ENCODE results near the gene RRP15. TPM values are rescaled to one million over a fixed set of nuclear protein-coding genes. Genes with fewer than 3 reads are reported as not detected.

RRP15 gene
- total RNA-seq, 1 donor from 2014 or later = 15.8 TPM

DNA sequence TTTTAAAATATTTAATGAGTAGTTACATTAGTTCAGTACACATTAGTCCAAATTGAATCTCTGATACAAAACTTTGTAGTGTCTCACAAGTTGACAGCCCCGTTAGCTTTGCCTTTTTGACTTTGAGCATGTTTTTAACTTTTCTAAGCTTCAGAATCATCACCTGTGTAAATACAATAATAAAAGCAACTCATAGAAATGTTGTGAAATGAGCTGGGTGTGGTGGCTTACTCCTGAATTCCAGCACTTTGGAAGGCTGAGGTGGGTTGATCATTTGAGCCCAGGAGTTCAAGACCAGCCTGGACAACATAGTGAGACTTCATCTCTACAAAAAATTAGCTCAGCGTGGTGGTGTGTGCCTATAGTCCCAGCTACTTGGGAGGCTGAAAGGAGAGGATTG, 11.1 kb downstream of the RRP15 start:
- DNase-seq (ENCODE audit: low spot score) = no peak
- no peaks in the 10 kb centered on the region for H3K27me3 Mint-ChIP-seq (ENCODE audit: insufficient read depth, low read depth)
- TF ChIP-seq, protein P1, sequence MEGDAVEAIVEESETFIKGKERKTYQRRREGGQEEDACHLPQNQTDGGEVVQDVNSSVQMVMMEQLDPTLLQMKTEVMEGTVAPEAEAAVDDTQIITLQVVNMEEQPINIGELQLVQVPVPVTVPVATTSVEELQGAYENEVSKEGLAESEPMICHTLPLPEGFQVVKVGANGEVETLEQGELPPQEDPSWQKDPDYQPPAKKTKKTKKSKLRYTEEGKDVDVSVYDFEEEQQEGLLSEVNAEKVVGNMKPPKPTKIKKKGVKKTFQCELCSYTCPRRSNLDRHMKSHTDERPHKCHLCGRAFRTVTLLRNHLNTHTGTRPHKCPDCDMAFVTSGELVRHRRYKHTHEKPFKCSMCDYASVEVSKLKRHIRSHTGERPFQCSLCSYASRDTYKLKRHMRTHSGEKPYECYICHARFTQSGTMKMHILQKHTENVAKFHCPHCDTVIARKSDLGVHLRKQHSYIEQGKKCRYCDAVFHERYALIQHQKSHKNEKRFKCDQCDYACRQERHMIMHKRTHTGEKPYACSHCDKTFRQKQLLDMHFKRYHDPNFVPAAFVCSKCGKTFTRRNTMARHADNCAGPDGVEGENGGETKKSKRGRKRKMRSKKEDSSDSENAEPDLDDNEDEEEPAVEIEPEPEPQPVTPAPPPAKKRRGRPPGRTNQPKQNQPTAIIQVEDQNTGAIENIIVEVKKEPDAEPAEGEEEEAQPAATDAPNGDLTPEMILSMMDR (IDR thresholded peaks at IDR 0.05) = no peak
- Histone ChIP-seq H3K9ac (no peak overlapping the region), H2AFZ (replicated peaks) (no peak overlapping the region), H3K27me3 (no peaks in the 10 kb centered on the region), H3K4me2 (no peak overlapping the region), H4K20me1 (ENCODE audit: low read depth) (no peaks in the 10 kb centered on the region), H3K27ac (no peak overlapping the region), H3K9me3 (ENCODE audit: low read depth) (no peaks in the 10 kb centered on the region), H3K4me1 (peaks cover 34% of the 10 kb centered on the region), H3F3A (ENCODE audit: low read depth) (peaks cover 24% of the 10 kb centered on the region), H3K4me3 (no peak overlapping the region), H3K36me3 (no peaks in the 10 kb centered on the region), H3K79me2 (ENCODE audit: low read depth) (peaks cover 98% of the 10 kb centered on the region)
- no peak overlapping the region for H3K27ac Mint-ChIP-seq
- no peaks in the 10 kb centered on the region for H3K4me1 Mint-ChIP-seq
- no peaks in the 10 kb centered on the region for H3K9me3 Mint-ChIP-seq
- H3K36me3 Mint-ChIP-seq = no peaks in the 10 kb centered on the region
- H3K4me3 Mint-ChIP-seq = no peak overlapping the region

DNA sequence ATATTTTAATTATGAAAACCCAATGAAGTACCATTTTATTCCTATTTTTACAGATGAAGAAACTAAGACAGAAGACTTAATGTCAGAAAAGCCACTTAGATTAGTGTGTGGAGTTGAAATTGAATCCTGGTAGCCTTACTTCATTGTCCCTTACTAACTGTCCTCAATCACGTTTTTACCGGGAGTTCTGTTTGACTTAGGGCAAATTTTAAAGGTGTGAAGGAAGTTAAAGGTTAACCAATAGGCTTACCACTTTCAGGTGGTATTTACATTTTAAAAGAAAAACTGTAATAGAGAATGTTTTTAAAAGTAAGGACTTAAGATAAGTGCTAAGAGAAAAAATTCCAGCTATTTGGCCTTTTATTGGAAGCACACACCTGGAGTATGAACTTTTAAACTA, 12.4 kb downstream of the RRP15 start:
- no peaks in the 10 kb centered on the region for H3K36me3 Mint-ChIP-seq
- H3K4me1 Mint-ChIP-seq = no peaks in the 10 kb centered on the region
- H3K4me3 Mint-ChIP-seq = no peak overlapping the region
- H3K27ac Mint-ChIP-seq = no peak overlapping the region
- no peaks in the 10 kb centered on the region for H4K20me1 ChIP-seq (ENCODE audit: low read depth)
- H3K9me3 Mint-ChIP-seq = no peaks in the 10 kb centered on the region
- no peak overlapping the region for H3K27ac ChIP-seq
- H3K9ac ChIP-seq = no peak overlapping the region
- H3K79me2 ChIP-seq (ENCODE audit: low read depth) = peaks cover 89% of the 10 kb centered on the region
- TF ChIP-seq EZH2phosphoT487 (IDR thresholded peaks at IDR 0.05) = no peak
- TF ChIP-seq, protein P1 (IDR thresholded peaks at IDR 0.05) = no peak
- no peak for TF ChIP-seq EZH2 (IDR thresholded peaks at IDR 0.05)
- H2AFZ ChIP-seq (replicated peaks) = no peak overlapping the region
- no peak overlapping the region for H3K4me2 ChIP-seq
- no peaks in the 10 kb centered on the region for H3K9me3 ChIP-seq (ENCODE audit: low read depth)
- no peak for DNase-seq (ENCODE audit: low spot score)
- no peaks in the 10 kb centered on the region for H3K36me3 ChIP-seq
- H3K27me3 Mint-ChIP-seq (ENCODE audit: insufficient read depth, low read depth) = no peaks in the 10 kb centered on the region
- H3F3A ChIP-seq (ENCODE audit: low read depth) = peaks cover 36% of the 10 kb centered on the region
- H3K4me3 ChIP-seq = no peak overlapping the region
- H3K27me3 ChIP-seq = no peaks in the 10 kb centered on the region
- peaks cover 44% of the 10 kb centered on the region for H3K4me1 ChIP-seq

DNA sequence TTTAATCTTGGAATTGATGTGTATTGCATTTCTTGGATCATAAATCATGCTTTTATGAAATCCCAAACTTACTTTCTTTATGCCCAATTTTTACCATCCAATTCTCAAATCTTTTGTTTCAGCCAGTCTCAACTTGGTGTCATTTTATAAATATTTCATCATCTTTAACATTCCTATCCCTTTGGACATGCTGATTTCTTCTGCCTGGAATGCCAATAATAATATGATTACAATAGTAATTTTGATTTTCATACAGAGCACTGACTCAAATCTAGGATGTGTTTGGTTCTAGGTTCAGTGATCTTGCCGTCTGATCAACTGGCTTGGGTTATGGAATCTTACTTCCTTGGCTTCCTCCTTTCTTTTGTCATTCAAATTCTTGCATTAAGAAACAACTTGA, 12.8 kb downstream of the RRP15 start:
- Histone ChIP-seq H3K9ac (no peak overlapping the region), H3K27me3 (no peaks in the 10 kb centered on the region), H3K9me3 (ENCODE audit: low read depth) (no peaks in the 10 kb centered on the region), H3K4me3 (no peak overlapping the region), H3K36me3 (no peaks in the 10 kb centered on the region), H4K20me1 (ENCODE audit: low read depth) (no peaks in the 10 kb centered on the region), H2AFZ (replicated peaks) (no peak overlapping the region), H3K4me1 (peaks cover 47% of the 10 kb centered on the region), H3F3A (ENCODE audit: low read depth) (peaks cover 37% of the 10 kb centered on the region), H3K27ac (peak overlapping the region; percentile 72), H3K79me2 (ENCODE audit: low read depth) (peaks cover 89% of the 10 kb centered on the region), H3K4me2 (no peak overlapping the region)
- Mint-ChIP-seq H3K4me3 (no peak overlapping the region), H3K9me3 (no peaks in the 10 kb centered on the region), H3K27ac (no peak overlapping the region), H3K27me3 (ENCODE audit: insufficient read depth, low read depth) (no peaks in the 10 kb centered on the region), H3K4me1 (no peaks in the 10 kb centered on the region), H3K36me3 (no peaks in the 10 kb centered on the region)
- no peak for DNase-seq (ENCODE audit: low spot score)
- no peak for TF ChIP-seq EZH2 (IDR thresholded peaks at IDR 0.05)
- no peak for TF ChIP-seq EZH2phosphoT487 (IDR thresholded peaks at IDR 0.05)
- TF ChIP-seq, protein P1 (IDR thresholded peaks at IDR 0.05) = no peak

DNA sequence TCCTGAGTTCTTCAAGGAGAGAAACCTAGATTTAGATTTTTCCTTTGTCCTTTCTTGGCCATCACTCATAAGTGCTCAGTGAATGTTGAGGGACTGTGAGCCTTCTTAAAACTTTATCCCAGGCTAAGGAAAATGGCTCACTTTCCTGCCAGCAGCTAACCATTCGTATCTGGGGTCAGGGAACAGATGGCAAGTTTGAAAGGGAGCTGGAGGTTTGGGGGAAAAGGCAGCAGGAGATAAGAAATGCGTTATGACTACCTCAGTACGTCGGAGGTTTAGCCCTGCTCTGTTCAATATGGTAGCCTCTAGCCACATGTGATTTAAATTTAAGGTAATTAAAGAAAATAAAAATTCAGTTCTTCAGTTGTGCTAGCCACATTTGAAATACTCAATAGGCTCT, 13.3 kb downstream of the RRP15 start:
- H3K4me1 ChIP-seq = peaks cover 47% of the 10 kb centered on the region
- H3K9ac ChIP-seq = no peak overlapping the region
- H2AFZ ChIP-seq (replicated peaks) = no peak overlapping the region
- Mint-ChIP-seq H3K36me3 (no peaks in the 10 kb centered on the region), H3K27ac (no peak overlapping the region), H3K9me3 (no peaks in the 10 kb centered on the region), H3K27me3 (ENCODE audit: insufficient read depth, low read depth) (no peaks in the 10 kb centered on the region), H3K4me1 (no peaks in the 10 kb centered on the region), H3K4me3 (no peak overlapping the region)
- DNase-seq (ENCODE audit: low spot score) = no peak
- no peak for TF ChIP-seq EZH2phosphoT487 (IDR thresholded peaks at IDR 0.05)
- TF ChIP-seq, protein P1 (IDR thresholded peaks at IDR 0.05) = no peak
- no peak for TF ChIP-seq EZH2 (IDR thresholded peaks at IDR 0.05)
- H3K9me3 ChIP-seq (ENCODE audit: low read depth) = no peaks in the 10 kb centered on the region
- H3K36me3 ChIP-seq = no peaks in the 10 kb centered on the region
- no peaks in the 10 kb centered on the region for H3K27me3 ChIP-seq
- H3F3A ChIP-seq (ENCODE audit: low read depth) = peaks cover 37% of the 10 kb centered on the region
- H3K27ac ChIP-seq = peak overlapping the region; percentile 72
- no peaks in the 10 kb centered on the region for H4K20me1 ChIP-seq (ENCODE audit: low read depth)
- no peak overlapping the region for H3K4me3 ChIP-seq
- H3K4me2 ChIP-seq = no peak overlapping the region
- peaks cover 86% of the 10 kb centered on the region for H3K79me2 ChIP-seq (ENCODE audit: low read depth)

Data from neural progenitor cell (in vitro differentiated cells).